WERI-Rb-1 (cell line): ENCODE results near the gene SORCS1.

Source experiments
- DNase-seq: peaks from one replicate; pipeline ENCODE4 v3.0.0-alpha.2; 2020
- H3K27ac ChIP-seq: fragments of 250-450 bp; sonication (Bioruptor Pico); 2 replicates; pipeline ENCODE4 v1.5.1; 2020; ENCODE audit warnings: mild to moderate bottlenecking, moderate library complexity
- H3K27me3 ChIP-seq: fragments of 250-450 bp; sonication (Bioruptor Pico); 2 replicates; pipeline ENCODE4 v1.5.1; 2021; ENCODE audit warnings: mild to moderate bottlenecking, low read depth, moderate library complexity; ENCODE audit not compliant: insufficient read depth, severe bottlenecking
- H3K36me3 ChIP-seq: fragments of 250-450 bp; sonication (Bioruptor Pico); 2 replicates; pipeline ENCODE4 v1.5.1; 2020; ENCODE audit warnings: mild to moderate bottlenecking, moderate library complexity
- H3K4me3 ChIP-seq: 2 replicates; pipeline ENCODE4 v1.5.1; 2011; ENCODE audit warnings: low read depth, mild to moderate bottlenecking, control low read depth, low read length
- H3K9me3 ChIP-seq: fragments of 250-450 bp; sonication (Bioruptor Pico); 2 replicates; pipeline ENCODE4 v1.5.1; 2021; ENCODE audit warnings: mild to moderate bottlenecking, moderate library complexity; ENCODE audit not compliant: severe bottlenecking
- CTCF ChIP-seq: IDR thresholded peaks from 2 replicates; pipeline ENCODE4 v1.5.1; 2011; ENCODE audit warnings: low read depth, mild to moderate bottlenecking, control low read depth, inconsistent platforms, low read length

SORCS1 gene

DNA sequence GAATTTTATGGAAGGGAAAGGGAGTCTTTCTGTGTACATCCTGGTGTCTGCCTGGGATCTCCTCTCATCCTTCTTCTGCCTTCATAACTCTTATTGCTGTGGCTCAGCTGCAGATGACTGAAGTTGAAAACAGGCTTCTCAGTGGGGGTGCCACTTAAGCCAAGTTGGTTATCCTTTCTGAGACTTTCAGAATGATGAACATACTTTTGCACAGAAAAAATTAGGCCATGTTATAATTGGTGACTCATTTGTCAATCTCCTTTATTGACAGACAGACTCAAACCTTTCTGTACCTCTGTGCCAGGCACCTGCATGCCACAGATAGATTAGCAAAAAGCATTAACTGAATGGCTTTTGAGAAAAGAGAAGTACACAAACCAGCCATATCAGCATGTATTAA, 430.3 kb downstream of the SORCS1 start:
- H3K27ac ChIP-seq: no peak overlapping the region
- DNase-seq: no peak
- no peak for TF ChIP-seq CTCF
- no peaks in the 10 kb centered on the region for H3K36me3 ChIP-seq
- H3K9me3 ChIP-seq: no peaks in the 10 kb centered on the region
- H3K27me3 ChIP-seq: no peaks in the 10 kb centered on the region
- no peak overlapping the region for H3K4me3 ChIP-seq

GRCh38 chr10:106728232-106728631, 436.3 kb downstream of the SORCS1 start:
- TF ChIP-seq CTCF: no peak
- Histone ChIP-seq H3K9me3 (no peaks in the 10 kb centered on the region), H3K36me3 (no peaks in the 10 kb centered on the region), H3K4me3 (no peak overlapping the region), H3K27me3 (no peaks in the 10 kb centered on the region), H3K27ac (no peak overlapping the region)
- DNase-seq: no peak

- no peak overlapping the region for H3K4me3 ChIP-seq
- H3K27me3 ChIP-seq: no peaks in the 10 kb centered on the region
- no peak for DNase-seq
- H3K27ac ChIP-seq: no peak overlapping the region
- TF ChIP-seq CTCF: no peak
- no peaks in the 10 kb centered on the region for H3K9me3 ChIP-seq
- H3K36me3 ChIP-seq: no peaks in the 10 kb centered on the region
Measured at GRCh38 chr10:106727170-106727569, 437.3 kb downstream of the SORCS1 start.

GRCh38 chr10:106722524-106722923, 442.0 kb downstream of the SORCS1 start:
- TF ChIP-seq CTCF: no peak
- Histone ChIP-seq H3K27me3 (no peaks in the 10 kb centered on the region), H3K27ac (no peak overlapping the region), H3K4me3 (no peak overlapping the region), H3K9me3 (no peaks in the 10 kb centered on the region), H3K36me3 (no peaks in the 10 kb centered on the region)
- no peak for DNase-seq

- Histone ChIP-seq H3K9me3 (no peaks in the 10 kb centered on the region), H3K27ac (no peak overlapping the region), H3K4me3 (no peak overlapping the region), H3K36me3 (no peaks in the 10 kb centered on the region), H3K27me3 (no peaks in the 10 kb centered on the region)
- no peak for DNase-seq
- no peak for TF ChIP-seq CTCF
Measured at GRCh38 chr10:106720683-106721082, 443.8 kb downstream of the SORCS1 start.

DNA sequence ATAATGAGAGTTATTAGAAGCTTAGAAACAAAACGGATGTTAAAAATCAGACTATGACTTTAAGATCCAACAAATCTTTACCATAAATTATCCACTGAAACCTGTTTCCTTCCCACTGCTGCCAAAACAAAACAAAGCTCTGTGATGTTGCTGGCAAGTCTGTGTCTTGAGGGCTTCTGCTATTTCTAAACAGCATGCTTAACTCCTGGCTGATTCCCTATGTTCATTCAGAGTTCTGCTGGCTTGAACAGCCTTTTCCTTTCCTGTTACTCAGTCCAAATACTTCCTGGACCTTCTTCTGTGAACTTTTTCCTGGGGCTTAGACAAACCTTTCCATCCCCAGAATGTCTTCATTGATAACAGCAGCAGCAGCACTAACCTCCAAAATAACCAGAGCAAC, 448.1 kb downstream of the SORCS1 start:
- no peak for DNase-seq
- H3K27ac ChIP-seq: no peak overlapping the region
- no peaks in the 10 kb centered on the region for H3K9me3 ChIP-seq
- TF ChIP-seq CTCF: no peak
- H3K36me3 ChIP-seq: no peaks in the 10 kb centered on the region
- H3K27me3 ChIP-seq: no peaks in the 10 kb centered on the region
- H3K4me3 ChIP-seq: no peak overlapping the region
